ENCODE measurements around the gene GAGE12J. TPM values are rescaled to one million over a fixed set of nuclear protein-coding genes. Genes with fewer than 3 reads are reported as not detected.

Gene GAGE12J
- polyA plus RNA-seq, 1 donor (not counting 4 experiments of a cell fraction or from before 2014, with no cell fraction given) = not detected

DNA sequence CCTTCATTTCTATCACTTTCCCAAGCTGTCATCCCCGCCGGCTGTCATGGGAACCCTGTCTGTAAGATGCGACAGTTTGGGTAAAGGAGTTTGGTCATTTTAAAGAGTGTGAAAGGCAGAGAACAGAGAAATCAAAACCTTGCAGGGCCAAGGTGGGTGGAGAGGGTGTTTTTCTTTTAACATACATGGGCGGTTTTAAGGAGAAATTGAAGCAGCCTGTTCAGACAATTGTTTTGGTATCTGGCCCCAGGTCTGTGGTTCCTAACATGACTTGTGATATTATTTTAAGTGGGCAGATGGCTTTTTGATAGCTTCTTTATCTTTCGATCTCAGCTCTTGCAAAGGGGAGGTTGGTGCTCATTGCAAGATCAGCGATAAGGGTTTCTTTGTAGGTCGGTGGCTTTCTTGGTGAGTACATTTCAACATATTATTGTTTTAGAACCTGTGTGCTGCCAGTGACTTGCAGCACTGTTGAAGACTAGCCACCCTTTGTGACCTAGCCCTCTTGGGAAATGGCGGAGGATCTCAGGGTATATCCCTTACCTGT lies 48.6 kb upstream of the GAGE12J start:
- dilution Hi-C loops (cut with MboI; ENCODE audit: extremely low pct_ligation_motif_present, low sequenced_read_pairs) = no loop called here
- H3K4me3 ChIP-seq (ENCODE audit: control insufficient read depth in 2 of 3, extremely low read depth in 1 of 3, insufficient read depth in 2 of 3, low read depth in 1 of 3, low read length in 3 of 3) = no peak overlapping the region
- H3K9ac ChIP-seq (ENCODE audit: control insufficient read depth, extremely low read depth, insufficient read depth, low read length) = no peak overlapping the region
- H3K9me1 ChIP-seq (ENCODE audit: control insufficient read depth, extremely low read depth, insufficient read depth, low read length) = no peaks in the 10 kb centered on the region
- H3K4me1 ChIP-seq (ENCODE audit: control insufficient read depth, extremely low read depth, insufficient read depth, low read length) = peaks cover 14% of the 10 kb centered on the region
- H3K27me3 ChIP-seq (ENCODE audit: control insufficient read depth, extremely low read depth, insufficient read depth, low read length) = no peaks in the 10 kb centered on the region
- peaks cover 2% of the 10 kb centered on the region for H3K79me2 ChIP-seq (ENCODE audit: control insufficient read depth, insufficient read depth, low read length)
- no peak for DNase-seq (ENCODE audit: low read depth, low spot score)
- H3K9me3 ChIP-seq (ENCODE audit: control insufficient read depth, low read depth, low read length) = no peaks in the 10 kb centered on the region
- no peak overlapping the region for H2AFZ ChIP-seq (ENCODE audit: control insufficient read depth, low read length)
- no peak for FAIRE-seq
- TF ChIP-seq EZH2 (IDR thresholded peaks at IDR 0.05; ENCODE audit: low read length) = no peak
- TF ChIP-seq, protein P1, sequence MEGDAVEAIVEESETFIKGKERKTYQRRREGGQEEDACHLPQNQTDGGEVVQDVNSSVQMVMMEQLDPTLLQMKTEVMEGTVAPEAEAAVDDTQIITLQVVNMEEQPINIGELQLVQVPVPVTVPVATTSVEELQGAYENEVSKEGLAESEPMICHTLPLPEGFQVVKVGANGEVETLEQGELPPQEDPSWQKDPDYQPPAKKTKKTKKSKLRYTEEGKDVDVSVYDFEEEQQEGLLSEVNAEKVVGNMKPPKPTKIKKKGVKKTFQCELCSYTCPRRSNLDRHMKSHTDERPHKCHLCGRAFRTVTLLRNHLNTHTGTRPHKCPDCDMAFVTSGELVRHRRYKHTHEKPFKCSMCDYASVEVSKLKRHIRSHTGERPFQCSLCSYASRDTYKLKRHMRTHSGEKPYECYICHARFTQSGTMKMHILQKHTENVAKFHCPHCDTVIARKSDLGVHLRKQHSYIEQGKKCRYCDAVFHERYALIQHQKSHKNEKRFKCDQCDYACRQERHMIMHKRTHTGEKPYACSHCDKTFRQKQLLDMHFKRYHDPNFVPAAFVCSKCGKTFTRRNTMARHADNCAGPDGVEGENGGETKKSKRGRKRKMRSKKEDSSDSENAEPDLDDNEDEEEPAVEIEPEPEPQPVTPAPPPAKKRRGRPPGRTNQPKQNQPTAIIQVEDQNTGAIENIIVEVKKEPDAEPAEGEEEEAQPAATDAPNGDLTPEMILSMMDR (optimal IDR thresholded peaks at IDR 0.05 in 1 of 3, IDR thresholded peaks at IDR 0.05 in 1 of 3, conservative IDR thresholded peaks at IDR 0.05 in 1 of 3; ENCODE audit: extremely low read depth in 1 of 3, insufficient read depth in 2 of 3, low read length in 3 of 3) = no peak
- no peak overlapping the region for H3K27ac ChIP-seq (ENCODE audit: control insufficient read depth, insufficient read depth, low read length)
- H3K36me3 ChIP-seq (ENCODE audit: control insufficient read depth in 2 of 2, extremely low read depth in 1 of 2, insufficient read depth in 2 of 2, low read length in 2 of 2) = no peaks in the 10 kb centered on the region
- no peak overlapping the region for H3K4me2 ChIP-seq (ENCODE audit: control insufficient read depth, extremely low read depth, insufficient read depth, low read depth, low read length)
- H4K20me1 ChIP-seq (ENCODE audit: control insufficient read depth, extremely low read depth, insufficient read depth, low read length) = no peaks in the 10 kb centered on the region

DNA sequence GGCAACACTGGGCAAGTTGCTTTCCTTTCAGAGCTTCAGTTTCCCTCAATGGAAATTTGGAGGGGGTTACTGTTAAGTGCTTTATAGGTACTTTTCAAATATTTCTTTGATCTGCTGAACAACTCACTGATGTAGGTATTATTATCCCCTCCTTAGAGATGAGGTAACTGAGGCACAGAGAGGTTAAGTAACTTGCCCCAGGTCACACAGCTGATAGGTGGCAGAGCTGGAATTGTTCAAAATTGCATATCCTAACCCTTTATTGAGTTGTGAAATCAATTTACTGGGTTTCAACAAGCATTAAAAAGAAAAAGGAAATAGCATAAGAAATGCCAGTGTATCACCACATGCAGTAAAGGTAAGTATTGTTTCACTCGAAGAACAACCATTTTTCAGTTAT lies 45.6 kb upstream of the GAGE12J start:
- H3K4me3 ChIP-seq (ENCODE audit: control insufficient read depth in 2 of 3, extremely low read depth in 1 of 3, insufficient read depth in 2 of 3, low read depth in 1 of 3, low read length in 3 of 3) = no peak overlapping the region
- no peaks in the 10 kb centered on the region for H3K9me3 ChIP-seq (ENCODE audit: control insufficient read depth, low read depth, low read length)
- H3K9me1 ChIP-seq (ENCODE audit: control insufficient read depth, extremely low read depth, insufficient read depth, low read length) = no peaks in the 10 kb centered on the region
- no peak overlapping the region for H3K27ac ChIP-seq (ENCODE audit: control insufficient read depth, insufficient read depth, low read length)
- no peak for FAIRE-seq
- H4K20me1 ChIP-seq (ENCODE audit: control insufficient read depth, extremely low read depth, insufficient read depth, low read length) = no peaks in the 10 kb centered on the region
- no peak for TF ChIP-seq EZH2 (IDR thresholded peaks at IDR 0.05; ENCODE audit: low read length)
- TF ChIP-seq, protein P1 (optimal IDR thresholded peaks at IDR 0.05 in 1 of 3, IDR thresholded peaks at IDR 0.05 in 1 of 3, conservative IDR thresholded peaks at IDR 0.05 in 1 of 3; ENCODE audit: extremely low read depth in 1 of 3, insufficient read depth in 2 of 3, low read length in 3 of 3) = no peak
- dilution Hi-C loops (cut with MboI; ENCODE audit: extremely low pct_ligation_motif_present, low sequenced_read_pairs) = no loop called here
- no peak for DNase-seq (ENCODE audit: low read depth, low spot score)
- H3K79me2 ChIP-seq (ENCODE audit: control insufficient read depth, insufficient read depth, low read length) = peaks cover 2% of the 10 kb centered on the region
- no peak overlapping the region for H3K9ac ChIP-seq (ENCODE audit: control insufficient read depth, extremely low read depth, insufficient read depth, low read length)
- H2AFZ ChIP-seq (ENCODE audit: control insufficient read depth, low read length) = no peak overlapping the region
- H3K36me3 ChIP-seq (ENCODE audit: control insufficient read depth in 2 of 2, extremely low read depth in 1 of 2, insufficient read depth in 2 of 2, low read length in 2 of 2) = no peaks in the 10 kb centered on the region
- H3K4me1 ChIP-seq (ENCODE audit: control insufficient read depth, extremely low read depth, insufficient read depth, low read length) = peaks cover 10% of the 10 kb centered on the region
- H3K27me3 ChIP-seq (ENCODE audit: control insufficient read depth, extremely low read depth, insufficient read depth, low read length) = no peaks in the 10 kb centered on the region
- H3K4me2 ChIP-seq (ENCODE audit: control insufficient read depth, extremely low read depth, insufficient read depth, low read depth, low read length) = no peak overlapping the region

Measured in keratinocyte (primary cell).